Stimulated activated naive CD4-positive, alpha-beta T cell (primary cell): Measurements from ENCODE around the gene LTBP3.

ENCODE experiments used
- DNase-seq, 6 experiments: peaks; one replicate each; lab custom pipeline; 2025; lab: John Stamatoyannopoulos, UW

Gene LTBP3

GRCh38 chr11:65506772-65507505 lies 51.2 kb downstream of the LTBP3 start:
- peak in 5 of 6 experiments; percentile 41 to 82 (median 52) for DNase-seq

- DNase-seq = peak in 3 of 6 experiments; percentile 49 to 62 (median 52)
Measured at GRCh38 chr11:65506290-65506771, 51.8 kb downstream of the LTBP3 start.

GRCh38 chr11:65505466-65506289 lies 52.5 kb downstream of the LTBP3 start:
- DNase-seq = peak in 2 of 6 experiments; percentile 38 to 57

- peak in 1 of 6 experiments; percentile 35 for DNase-seq
Measured at GRCh38 chr11:65504674-65505465, 53.3 kb downstream of the LTBP3 start.

GRCh38 chr11:65503949-65504673 lies 54.0 kb downstream of the LTBP3 start:
- peak in 2 of 6 experiments; percentile 20 to 40 for DNase-seq

- DNase-seq = peak in 1 of 6 experiments; percentile 30
Measured at GRCh38 chr11:65503368-65503948, 54.7 kb downstream of the LTBP3 start.

GRCh38 chr11:65502555-65503367 lies 55.4 kb downstream of the LTBP3 start:
- DNase-seq = peak in 2 of 6 experiments; percentile 27 to 31

GRCh38 chr11:65502274-65502554 lies 55.9 kb downstream of the LTBP3 start:
- DNase-seq = no peak

- peak in 2 of 6 experiments; percentile 36 to 40 for DNase-seq
Measured at GRCh38 chr11:65501472-65502273, 56.5 kb downstream of the LTBP3 start.

GRCh38 chr11:65501186-65501471 lies 57.0 kb downstream of the LTBP3 start:
- DNase-seq = no peak

GRCh38 chr11:65500387-65501185 lies 57.6 kb downstream of the LTBP3 start:
- peak in 3 of 6 experiments; percentile 60 to 67 (median 60) for DNase-seq

- peak in 3 of 6 experiments; percentile 56 to 67 (median 56) for DNase-seq
Measured at GRCh38 chr11:65499713-65500386, 58.3 kb downstream of the LTBP3 start.

GRCh38 chr11:65498977-65499712 lies 59.0 kb downstream of the LTBP3 start, which contains the start of gene MALAT1:
MALAT1 (plus strand) TSS chr11:65499045.
- DNase-seq = peak; percentile 87 to 97 (median 92)

GRCh38 chr11:65498727-65498976 lies 59.5 kb downstream of the LTBP3 start:
- no peak for DNase-seq

- peak; percentile 50 to 92 (median 69) for DNase-seq
Measured at GRCh38 chr11:65498042-65498726, 60.0 kb downstream of the LTBP3 start.

GRCh38 chr11:65497141-65498041 lies 60.8 kb downstream of the LTBP3 start:
- DNase-seq = peak; percentile 96 to 98 (median 97)
